ENCODE results near the gene CLCN6.

CLCN6 gene

DNA sequence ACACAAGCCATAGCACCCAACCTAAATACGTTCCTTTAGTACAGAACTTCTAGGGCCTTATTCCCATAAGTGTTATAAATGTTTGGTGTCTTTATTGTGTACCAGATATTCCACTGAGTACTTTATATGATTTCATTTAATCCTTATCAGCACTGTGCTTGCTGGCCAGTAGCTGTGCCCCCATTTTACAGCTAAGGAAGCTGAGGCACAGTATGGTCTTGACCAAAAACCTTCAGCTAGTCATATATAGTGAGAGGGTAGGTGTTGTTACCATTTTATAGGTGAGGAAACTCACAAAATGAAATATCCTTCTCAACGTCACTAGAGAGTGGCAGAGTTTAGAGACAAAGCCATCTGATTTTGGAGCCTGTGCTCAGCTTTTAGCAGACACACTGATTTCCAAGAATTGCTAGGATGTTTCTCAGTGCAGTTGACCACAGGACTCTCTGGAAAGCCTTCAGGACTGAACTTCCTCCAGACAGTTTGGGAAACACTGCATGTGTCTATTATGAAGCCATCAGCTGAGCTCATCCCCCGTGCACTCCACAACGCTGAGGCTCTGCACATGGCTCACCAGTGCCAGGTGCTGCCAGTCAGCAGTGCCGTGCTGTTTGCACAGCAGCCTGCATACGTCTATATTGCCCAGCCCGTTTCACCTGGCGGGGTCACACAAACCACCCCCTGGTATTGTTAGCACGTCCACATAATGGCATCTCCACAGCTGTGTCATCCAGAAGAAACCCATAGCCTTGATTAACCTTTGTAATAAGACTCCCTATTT lies 26.1 kb downstream of the CLCN6 start:
- no peak for DNase-seq

DNA sequence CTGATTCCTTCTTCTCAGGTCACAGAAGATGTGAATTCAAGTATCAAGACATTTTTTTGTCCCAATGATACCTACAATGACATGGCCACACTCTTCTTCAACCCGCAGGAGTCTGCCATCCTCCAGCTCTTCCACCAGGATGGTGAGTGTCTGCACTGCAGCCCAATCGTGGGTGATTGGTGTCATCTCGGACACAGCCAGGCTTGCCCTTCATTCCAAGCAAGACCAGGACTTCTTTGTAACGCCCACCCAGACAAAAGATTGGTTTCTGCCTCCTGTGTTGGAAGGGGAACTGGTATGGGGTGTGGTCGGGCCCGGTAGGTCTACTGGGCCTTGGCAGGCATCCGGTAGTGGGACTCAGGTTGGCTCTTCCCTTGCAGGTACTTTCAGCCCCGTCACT lies 27.5 kb downstream of the CLCN6 start:
- DNase-seq: no peak

DNA sequence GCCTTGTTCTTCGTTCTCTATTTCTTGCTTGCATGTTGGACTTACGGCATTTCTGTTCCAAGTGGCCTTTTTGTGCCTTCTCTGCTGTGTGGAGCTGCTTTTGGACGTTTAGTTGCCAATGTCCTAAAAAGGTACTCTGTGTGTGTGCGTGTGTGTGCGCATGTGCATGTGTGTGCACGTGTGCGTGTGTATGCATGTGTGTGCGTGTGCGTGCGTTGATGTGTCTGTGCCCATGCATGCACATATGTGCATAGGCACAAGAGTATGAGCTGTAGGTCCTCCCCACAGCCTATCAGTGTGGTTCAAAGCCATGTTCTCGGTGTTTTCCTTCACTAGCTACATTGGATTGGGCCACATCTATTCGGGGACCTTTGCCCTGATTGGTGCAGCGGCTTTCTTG lies 27.9 kb downstream of the CLCN6 start:
- no peak for DNase-seq

DNA sequence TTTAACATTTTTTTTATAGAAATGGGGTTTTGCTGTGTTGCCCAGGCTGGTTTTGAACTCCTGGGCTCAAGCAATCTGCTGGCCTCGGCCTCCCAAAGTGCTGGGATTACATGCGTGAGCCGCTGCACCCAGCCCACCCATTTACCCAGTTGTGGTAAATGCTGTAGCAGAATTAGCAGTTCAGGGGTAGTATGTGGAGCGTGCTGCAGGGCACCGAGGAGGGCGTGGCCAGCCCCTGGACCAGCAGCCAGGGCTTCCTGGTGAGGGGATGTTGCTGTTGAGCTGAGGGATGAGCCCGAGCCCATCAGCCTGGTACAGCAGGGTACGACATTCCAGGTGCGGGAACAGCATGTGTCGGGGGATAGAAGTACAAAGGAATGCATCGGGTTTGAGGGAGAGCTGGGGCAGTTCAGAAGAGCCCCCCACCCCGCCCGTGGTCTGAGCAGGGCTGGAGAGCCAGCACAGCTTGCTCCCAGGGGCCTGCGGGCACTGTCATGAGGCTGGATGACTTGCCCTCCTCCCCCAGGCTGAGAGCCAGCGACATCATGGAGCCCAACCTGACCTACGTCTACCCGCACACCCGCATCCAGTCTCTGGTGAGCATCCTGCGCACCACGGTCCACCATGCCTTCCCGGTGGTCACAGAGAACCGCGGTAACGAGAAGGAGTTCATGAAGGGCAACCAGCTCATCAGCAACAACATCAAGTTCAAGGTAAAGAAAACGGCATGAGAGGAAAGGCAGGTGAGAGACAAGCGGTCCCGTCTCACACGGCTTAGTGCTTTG lies 29.6 kb downstream of the CLCN6 start:
- no peak for DNase-seq

DNA sequence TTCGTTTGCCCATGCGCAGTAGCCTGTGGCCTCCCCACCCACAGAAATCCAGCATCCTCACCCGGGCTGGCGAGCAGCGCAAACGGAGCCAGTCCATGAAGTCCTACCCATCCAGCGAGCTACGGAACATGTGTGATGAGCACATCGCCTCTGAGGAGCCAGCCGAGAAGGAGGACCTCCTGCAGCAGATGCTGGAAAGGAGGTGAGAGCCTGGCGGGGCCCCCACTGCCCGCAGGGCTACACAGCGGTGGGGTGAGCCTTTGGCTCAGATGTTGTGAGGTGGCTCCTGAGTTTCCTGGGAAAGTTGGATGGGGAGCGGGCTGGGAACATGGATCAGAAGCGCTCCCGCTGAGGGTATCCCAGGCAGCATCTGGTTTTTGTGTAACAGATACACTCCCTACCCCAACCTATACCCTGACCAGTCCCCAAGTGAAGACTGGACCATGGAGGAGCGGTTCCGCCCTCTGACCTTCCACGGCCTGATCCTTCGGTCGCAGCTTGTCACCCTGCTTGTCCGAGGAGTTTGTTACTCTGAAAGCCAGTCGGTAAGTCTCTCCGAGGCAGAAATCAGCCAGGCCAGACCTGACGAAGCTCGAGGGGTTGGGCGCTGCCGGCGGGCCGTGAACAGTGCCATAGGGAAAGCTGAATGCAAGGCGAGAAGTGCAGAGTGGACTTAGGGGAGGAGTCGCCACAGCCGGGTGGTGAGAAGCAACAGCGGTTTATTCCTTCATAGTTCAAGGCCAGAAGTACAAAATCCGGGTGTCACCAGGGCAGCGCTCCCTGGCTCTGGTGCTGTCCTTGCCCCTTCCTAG lies 31.2 kb downstream of the CLCN6 start:
- DNase-seq: no peak

DNA sequence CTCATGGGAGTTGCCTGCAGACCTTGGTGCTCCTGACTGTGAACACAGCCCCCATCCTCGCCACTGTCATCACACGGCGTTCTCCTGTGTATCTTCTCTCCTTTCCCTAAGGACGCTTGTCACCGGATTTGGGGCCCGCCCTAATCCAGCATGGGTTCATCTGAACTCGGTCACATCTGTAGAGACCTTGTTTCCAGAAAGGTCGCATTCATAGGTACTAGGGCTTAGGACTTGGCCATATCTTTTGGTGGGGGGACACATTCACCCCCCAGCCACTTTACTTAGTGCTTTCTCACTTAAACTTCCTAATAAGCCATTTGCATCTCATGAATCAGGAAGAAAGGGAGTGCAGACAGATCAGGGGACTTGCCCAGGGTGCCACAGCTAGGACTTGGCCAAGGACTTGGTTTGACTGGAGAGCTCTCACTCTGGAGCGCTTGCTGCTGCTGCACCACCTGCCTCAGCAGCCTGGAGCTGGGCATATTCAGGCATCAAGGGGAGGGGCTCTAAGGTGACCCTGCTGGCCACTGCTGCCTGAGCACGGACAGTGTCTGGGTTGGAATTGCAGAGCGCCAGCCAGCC lies 31.9 kb downstream of the CLCN6 start:
- no peak for DNase-seq

DNA sequence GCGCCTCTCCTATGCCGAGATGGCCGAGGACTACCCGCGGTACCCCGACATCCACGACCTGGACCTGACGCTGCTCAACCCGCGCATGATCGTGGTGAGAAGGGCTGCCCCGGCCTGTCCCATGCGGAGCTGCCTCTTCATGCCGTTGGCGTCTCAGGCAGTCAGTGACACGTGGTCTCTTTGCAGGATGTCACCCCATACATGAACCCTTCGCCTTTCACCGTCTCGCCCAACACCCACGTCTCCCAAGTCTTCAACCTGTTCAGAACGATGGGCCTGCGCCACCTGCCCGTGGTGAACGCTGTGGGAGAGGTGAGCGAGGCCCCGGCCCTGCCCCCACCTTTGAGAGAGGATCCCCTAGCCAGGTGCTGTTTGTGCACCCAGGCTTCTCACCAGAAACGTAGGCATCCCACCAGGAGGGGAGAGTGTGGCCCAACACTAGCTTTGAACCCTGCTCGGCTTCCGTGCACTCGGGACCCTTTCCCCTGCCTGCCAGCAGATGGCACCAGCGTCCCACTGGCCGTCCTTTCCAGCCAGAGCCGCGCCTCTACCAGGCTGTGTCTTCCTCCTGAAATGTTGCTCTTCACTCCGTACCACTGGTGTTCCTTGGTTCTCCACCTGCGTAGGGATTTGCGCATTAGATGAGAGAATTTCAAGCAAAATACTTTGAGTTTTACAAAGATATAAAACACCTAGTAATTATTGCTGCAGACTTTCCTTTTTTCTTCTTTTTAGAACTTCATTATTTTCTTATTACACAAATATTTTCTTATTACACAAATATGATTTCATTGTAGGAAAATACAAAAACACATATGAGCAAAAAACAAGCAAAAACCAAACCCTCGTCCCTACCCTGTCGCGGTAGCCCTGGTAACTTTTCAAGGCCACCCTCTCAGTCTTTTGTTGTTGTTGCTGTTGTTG lies 32.6 kb downstream of the CLCN6 start:
- DNase-seq: peak; percentile 31

DNA sequence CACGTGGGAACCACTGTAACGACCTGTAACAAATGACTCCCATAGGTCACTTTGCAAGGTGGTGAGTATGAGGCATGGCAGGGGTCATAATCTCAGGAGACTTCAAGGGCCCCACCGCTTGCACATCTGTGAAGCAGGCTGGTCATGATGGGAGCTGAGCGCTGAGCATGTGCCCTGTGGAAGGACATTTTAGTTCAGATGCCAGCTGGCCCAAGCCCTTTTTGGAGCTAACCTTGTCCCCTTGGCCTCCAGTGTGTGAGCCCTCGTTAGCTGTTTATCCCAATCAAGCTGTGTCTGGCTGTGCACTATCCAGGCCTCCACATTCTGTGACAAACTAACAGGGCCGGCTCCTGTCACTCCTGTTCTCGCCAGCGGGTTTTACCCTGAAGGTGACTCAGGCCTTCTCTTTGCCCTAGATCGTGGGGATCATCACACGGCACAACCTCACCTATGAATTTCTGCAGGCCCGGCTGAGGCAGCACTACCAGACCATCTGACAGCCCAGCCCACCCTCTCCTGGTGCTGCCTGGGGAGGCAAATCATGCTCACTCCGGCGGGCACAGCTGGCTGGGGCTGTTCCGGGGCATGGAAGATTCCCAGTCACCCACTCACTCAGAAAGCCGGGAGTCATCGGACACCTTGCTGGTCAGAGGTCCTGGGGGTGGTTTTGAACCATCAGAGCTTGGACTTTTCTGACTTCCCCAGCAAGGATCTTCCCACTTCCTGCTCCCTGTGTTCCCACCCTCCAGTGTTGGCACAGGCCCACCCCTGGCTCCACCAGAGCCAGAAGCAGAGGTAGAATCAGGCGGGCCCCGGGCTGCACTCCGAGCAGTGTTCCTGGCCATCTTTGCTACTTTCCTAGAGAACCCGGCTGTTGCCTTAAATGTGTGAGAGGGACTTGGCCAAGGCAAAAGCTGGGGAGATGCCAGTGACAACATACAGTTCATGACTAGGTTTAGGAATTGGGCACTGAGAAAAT lies 34.0 kb downstream of the CLCN6 start:
- DNase-seq: no peak

DNA sequence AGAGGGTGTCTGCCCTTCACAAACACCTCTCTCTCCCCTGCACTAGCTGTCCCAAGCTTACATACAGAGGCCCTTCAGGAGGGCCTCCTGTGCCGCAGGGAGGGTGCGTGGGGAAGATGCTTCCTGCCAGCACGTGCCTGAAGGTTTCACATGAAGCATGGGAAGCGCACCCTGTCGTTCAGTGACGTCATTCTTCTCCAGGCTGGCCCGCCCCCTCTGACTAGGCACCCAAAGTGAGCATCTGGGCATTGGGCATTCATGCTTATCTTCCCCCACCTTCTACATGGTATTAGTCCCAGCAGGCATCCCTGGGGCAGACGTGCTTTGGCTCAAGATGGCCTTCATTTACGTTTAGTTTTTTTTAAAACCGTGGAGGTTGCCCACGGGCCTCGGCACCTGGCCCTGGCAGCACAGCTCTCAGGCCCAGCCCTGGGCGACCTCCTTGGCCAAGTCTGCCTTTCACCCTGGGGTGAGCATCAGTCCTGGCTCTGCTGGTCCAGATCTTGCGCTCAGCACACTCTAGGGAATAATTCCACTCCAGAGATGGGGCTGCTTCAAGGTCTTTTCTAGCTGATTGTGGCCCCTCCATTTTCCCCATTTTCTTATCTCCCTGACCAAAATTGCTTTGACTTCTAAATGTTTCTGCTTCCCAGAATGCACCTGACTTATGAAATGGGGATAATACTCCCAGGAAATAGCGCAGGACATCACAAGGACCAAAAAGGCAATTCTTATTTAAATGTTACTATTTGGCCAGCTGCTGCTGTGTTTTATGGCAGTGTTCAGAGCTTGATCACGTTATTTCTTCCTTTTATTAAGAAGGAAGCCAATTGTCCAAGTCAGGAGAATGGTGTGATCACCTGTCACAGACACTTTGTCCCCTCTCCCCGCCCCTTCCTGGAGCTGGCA lies 35.5 kb downstream of the CLCN6 start:
- no peak for DNase-seq

DNA sequence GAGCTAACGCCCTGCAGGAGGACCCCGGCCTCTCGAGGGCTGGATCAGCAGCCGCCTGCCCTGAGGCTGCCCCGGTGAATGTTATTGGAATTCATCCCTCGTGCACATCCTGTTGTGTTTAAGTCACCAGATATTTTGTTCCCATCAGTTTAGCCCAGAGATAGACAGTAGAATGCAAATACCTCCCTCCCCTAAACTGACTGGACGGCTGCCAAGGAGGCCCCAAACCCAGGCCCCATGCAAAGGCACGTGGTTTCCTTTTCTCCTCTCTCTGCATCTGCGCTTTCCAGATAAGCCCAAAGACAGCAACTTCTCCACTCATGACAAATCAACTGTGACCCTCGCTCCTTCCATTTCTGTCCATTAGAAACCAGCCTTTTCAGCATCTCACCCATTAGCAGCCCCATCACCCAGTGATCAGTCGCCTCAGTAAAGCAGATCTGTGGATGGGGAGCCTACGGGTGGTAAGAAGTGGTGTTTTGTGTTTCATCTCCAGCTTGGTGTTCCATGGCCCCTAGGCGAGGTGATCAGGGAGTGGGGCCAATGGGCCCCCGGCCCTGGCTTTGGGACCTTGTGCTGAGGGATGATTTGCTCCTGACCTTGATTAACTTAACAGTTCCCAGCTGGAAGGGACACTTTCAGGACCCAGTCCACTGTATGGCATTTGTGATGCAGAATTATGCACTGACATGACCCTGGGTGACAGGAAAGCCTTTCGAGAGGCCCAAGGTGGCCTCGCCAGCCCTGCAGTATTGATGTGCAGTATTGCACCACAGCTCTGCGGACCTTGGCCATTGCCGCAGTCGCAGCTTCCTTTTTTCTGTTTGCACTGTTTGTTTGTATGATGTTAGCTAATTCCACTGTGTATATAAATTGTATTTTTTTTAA lies 36.4 kb downstream of the CLCN6 start:
- DNase-seq: no peak

DNA sequence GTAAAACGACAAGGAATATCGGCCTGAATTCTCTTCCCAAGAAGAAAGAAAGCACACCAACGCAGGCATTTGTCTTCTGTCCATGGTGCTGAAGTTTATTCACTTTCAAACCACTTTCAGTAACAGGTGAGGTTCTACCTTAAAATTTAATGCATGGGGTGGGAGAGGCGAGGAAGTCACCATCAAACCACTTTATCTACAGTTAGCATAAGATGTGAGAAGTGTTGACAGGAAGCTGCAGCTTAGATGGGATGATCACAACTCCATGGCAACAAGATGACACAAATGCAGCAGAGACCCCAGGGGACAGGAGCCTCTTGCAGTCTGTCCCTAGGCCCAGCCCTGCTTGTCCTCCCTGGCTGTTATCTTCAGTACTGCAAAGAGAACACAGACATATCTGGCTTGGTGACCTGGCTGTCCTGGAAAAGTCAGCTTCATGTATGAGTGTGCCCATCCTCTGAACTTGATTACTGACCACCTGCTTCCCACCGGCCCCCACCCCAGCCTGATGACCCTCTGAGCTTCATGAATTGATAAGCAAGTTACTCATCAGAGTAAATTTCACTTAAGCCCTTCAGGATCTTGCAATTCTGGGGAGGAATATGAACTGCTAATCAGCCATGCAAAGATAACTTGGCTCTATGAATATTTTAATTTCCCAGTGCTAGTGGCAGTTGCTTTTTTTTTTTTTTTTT lies 39.8 kb downstream of the CLCN6 start:
- DNase-seq: no peak

DNA sequence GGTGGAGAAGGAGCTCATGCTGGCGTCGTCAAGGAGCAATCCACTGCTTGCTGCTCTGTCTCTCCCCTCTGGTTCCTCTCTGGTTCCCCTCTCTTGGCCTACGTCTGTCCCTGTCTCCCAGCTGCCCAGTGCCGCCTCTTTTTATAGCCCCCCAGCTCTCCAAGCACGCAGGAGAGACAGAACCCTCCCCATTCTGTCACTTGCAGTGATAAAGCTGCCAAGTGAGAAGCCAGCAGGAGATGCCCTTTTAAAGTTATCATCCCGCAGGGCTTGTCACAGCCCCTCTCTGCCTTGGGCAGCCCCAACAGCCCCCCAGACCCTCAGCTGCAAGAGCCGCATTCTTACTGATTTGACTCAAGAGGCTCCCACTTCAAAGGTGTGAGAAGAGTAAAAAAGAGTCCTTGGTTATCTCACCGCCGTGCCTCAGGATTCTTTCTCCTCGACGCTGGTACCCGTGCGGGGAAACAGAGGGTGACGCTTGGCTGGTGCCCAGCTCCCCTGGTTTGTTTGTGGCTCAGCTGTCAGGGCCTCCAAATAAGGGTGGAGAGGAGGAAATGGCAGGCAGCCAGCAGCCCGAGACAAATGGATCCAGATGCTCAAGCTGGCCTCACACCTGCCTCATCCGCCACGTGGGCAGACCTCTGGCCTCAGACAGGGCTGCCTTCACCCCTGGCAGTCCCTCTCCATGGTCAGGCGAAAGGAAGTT lies 41.8 kb downstream of the CLCN6 start, which contains the start of gene NPPA:
NPPA (minus strand) TSS at position 117 of the 706 bp plus-strand sequence; CDS start at position 18, 99 bp downstream.
- no peak for DNase-seq

DNA sequence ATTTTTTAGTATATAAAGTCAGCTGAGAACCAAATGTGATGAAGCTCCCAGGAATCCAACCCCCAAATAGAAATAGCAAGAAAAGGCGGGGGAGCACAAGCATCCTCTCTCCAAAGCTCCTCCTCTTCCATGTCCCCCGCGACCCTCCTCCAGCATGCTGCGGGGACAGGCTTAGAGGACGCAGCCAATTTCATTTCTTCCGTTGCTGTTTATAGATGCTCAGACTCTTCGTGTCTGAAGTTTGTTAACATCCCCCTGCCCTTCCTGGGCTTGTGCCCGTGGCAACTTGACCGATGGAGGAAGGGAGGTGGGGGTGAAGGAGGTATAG lies 42.3 kb downstream of the CLCN6 start:
- no peak for DNase-seq

DNA sequence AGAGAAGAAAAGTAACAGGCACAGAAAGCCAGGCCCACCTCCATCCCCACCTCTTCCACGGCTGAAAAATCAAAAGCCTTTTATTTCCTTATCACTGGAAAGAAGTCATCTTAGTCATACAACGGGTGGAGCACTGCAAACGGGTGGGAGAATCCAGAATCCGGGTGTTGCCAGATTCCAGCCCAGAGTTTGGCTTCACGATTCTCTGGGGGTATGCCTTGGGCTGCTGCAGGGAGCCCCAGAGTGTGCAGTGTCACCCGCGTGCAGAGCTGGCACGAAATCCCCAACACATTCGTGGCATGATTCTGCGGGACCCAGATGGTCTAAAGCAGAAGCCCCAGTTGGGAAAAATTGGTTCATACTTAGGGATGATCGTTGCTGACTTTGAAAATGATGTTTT lies 44.2 kb downstream of the CLCN6 start:
- DNase-seq: no peak

DNA sequence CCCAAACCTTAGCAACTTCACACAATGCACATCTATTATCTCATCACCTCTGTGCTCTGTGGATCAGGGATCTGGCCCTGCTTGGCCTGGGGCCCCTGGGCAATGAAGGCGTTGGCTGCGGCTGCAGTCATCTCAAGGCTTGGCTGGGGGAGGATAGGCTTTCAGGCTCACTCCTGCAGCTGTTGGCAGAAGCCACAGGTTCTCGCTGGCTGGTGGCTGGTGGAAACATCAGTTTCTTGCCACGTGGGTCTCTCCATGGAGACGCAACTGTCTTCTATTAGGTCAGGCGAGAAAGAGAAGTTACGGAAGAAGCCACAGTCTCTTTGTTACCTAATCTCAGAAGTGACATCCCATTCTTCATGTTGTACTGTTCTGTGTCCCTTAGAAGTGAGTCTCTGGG lies 45.2 kb downstream of the CLCN6 start:
- DNase-seq: no peak

DNA sequence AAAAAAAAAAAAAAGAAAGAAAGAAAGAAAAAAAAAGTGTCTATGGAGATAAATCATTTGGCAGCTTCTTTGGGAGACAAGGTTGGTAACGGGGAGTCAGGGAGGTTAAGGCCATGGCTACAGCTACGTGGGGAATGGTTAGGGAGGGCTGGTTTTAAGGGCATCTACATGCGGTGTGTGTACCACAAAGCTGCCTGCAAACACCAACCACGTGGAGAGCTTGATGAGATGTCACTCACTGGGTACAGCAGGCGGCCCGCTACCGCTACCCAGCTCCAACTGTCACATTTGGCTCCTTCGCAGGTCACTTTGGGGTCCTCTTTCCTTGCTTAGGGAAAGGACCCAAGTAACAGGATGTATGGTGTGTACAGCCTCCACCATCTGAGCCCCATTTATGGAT lies 48.5 kb downstream of the CLCN6 start:
- DNase-seq: no peak

DNA sequence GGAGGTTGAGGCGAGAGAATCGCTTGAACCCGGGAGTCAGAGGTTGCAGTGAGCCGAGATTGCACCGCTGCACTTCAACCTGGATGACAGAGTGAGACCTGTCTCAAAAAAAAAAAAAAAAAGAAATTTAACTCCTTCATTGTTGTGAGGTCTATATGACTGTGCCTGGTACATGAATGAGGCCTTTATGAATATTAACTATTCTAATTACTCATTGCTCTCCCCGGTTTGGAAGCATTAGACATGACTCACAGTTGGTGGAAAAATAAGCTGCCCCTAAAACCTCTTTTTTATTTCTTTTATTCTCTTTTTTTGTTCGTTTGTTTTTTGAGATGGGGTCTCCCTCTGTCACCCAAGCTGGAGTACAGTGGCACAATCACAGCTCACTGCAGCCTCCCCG lies 49.4 kb downstream of the CLCN6 start:
- no peak for DNase-seq

Data from HCEC 1CT (cell line).